Measurements from ENCODE around the gene CHD1. TPM values are rescaled to one million over a fixed set of nuclear protein-coding genes. Genes with fewer than 3 reads are reported as not detected.

The CHD1 gene
- total and polyA plus RNA-seq, 2 of the 4 experiments (the other 2 are of a cell fraction), result 12.3 to 33.7 TPM

- no peak overlapping the region for H2AFZ ChIP-seq (replicated peaks; ENCODE audit: low read length, poor library complexity)
- no peak for ATAC-seq (ENCODE audit: low read depth)
- H3K18ac ChIP-seq (ENCODE audit: low read depth, low read length), result no peak overlapping the region
- dilution Hi-C loops (cut with HindIII; ENCODE audit: low sequenced_read_pairs, unreplicated experiment) (no loop called here), in situ Hi-C loops (cut with MboI; ENCODE audit: low sequenced_read_pairs) (no loop called here), intact Hi-C loops (cut with micrococcal nuclease) (no loop called here)
- H3K23ac ChIP-seq (ENCODE audit: low read depth, low read length), result no peak overlapping the region
- H3K4me3 ChIP-seq (ENCODE audit: insufficient read depth, low read depth, low read length), result no peak overlapping the region
- no peak overlapping the region for H2AK9ac ChIP-seq (replicated peaks; ENCODE audit: low read depth, low read length, poor library complexity)
- H2AK5ac ChIP-seq (ENCODE audit: low read depth, low read length), result no peak overlapping the region
- BruUV-seq (replicated peaks), result no TSS peak
- 83% methylated on average over 1 of the region's 4 CpGs; no CpG with 5 or more reads in 1 of the 2 experiments for WGBS, 2 experiments (ENCODE audit: extremely low coverage in 2 of 2, insufficient read length in 1 of 2)
- H3K14ac ChIP-seq (replicated peaks; ENCODE audit: low read depth, low read length), result no peak overlapping the region
- CTCF ChIA-PET, result no interaction called here
- DNase-seq, result no peak
- H3K4ac ChIP-seq (ENCODE audit: low read depth, low read length), result no peak overlapping the region
- no peak overlapping the region for H2BK5ac ChIP-seq (ENCODE audit: low read depth, low read length, poor library complexity, severe bottlenecking)
- H4K8ac ChIP-seq (ENCODE audit: low read depth in 2 of 2, low read length in 2 of 2), result no peak overlapping the region
- no peaks in the 10 kb centered on the region for H3K27me3 ChIP-seq (ENCODE audit: control insufficient read depth, insufficient read depth, low read length)
- no peaks in the 10 kb centered on the region for H3K4me1 ChIP-seq (ENCODE audit: control insufficient read depth, insufficient read depth, low read length)
- no peaks in the 10 kb centered on the region for H3K79me1 ChIP-seq (ENCODE audit: low read depth in 1 of 2, low read length in 2 of 2)
- H3K9me3 ChIP-seq (ENCODE audit: control insufficient read depth, insufficient read depth, low read length), result no peaks in the 10 kb centered on the region
- H4K5ac ChIP-seq (ENCODE audit: low read depth, low read length), result no peak overlapping the region
- POLR2A ChIA-PET (ENCODE audit: unreplicated experiment), result no interaction called here
- no peaks in the 10 kb centered on the region for H3K9me1 ChIP-seq (ENCODE audit: insufficient read depth, low read length)
- no peak overlapping the region for H3K9ac ChIP-seq (ENCODE audit: low read depth, low read length)
- no peaks in the 10 kb centered on the region for H3K36me3 ChIP-seq (ENCODE audit: control insufficient read depth, insufficient read depth, low read length)
- TF ChIP-seq MAZ (IDR thresholded peaks at IDR 0.05; ENCODE audit: borderline replicate concordance, low read depth, low read length) (no peak), ELK1 (IDR thresholded peaks at IDR 0.05; ENCODE audit: borderline replicate concordance, low read depth, low read length) (no peak), RFX5 (IDR thresholded peaks at IDR 0.05; ENCODE audit: low read depth, low read length) (no peak), MXI1 (IDR thresholded peaks at IDR 0.05; ENCODE audit: borderline replicate concordance, low read depth, low read length) (no peak), POLR2A (IDR thresholded peaks at IDR 0.05; ENCODE audit: low read depth, low read length) (no peak), RCOR1 (IDR thresholded peaks at IDR 0.05; ENCODE audit: insufficient replicate concordance, low read length) (no peak), NFE2L2 (IDR thresholded peaks at IDR 0.05; ENCODE audit: low read depth, low read length) (no peak), CEBPB (IDR thresholded peaks at IDR 0.05; ENCODE audit: low read depth, low read length) (no peak), CTCF (conservative IDR thresholded peaks at IDR 0.05; ENCODE audit: low read depth, low read length) (no peak), BHLHE40 (IDR thresholded peaks at IDR 0.05; ENCODE audit: low read depth, low read length) (no peak), FOS (IDR thresholded peaks at IDR 0.05; ENCODE audit: low read depth, low read length) (no peak), SMC3 (IDR thresholded peaks at IDR 0.05; ENCODE audit: low read depth, low read length) (no peak), RAD21 (IDR thresholded peaks at IDR 0.05; ENCODE audit: low read length) (no peak), CHD1 (IDR thresholded peaks at IDR 0.05; ENCODE audit: low read depth, low read length) (no peak), USF2 (IDR thresholded peaks at IDR 0.05; ENCODE audit: low read depth, low read length) (no peak), MAFK (IDR thresholded peaks at IDR 0.05; ENCODE audit: low read depth, low read length) (no peak)
- no peaks in the 10 kb centered on the region for H4K20me1 ChIP-seq (ENCODE audit: insufficient read depth, low read length)
- no peak overlapping the region for H2BK15ac ChIP-seq (ENCODE audit: low read depth, low read length)
- H4K91ac ChIP-seq (ENCODE audit: insufficient read depth, low read depth, low read length), result no peak overlapping the region
- H3K56ac ChIP-seq (ENCODE audit: extremely low read depth, insufficient read depth, low read length), result no peak overlapping the region
- H2BK20ac ChIP-seq (ENCODE audit: low read depth, low read length), result no peak overlapping the region
- H3K4me2 ChIP-seq (ENCODE audit: low read depth, low read length), result no peak overlapping the region
- no peak overlapping the region for H2BK120ac ChIP-seq (ENCODE audit: low read depth, low read length)
- no peak overlapping the region for H3K27ac ChIP-seq (ENCODE audit: insufficient read depth, low read length)
Measured at GRCh38 chr5:98969400-98969799, 40.6 kb upstream of the CHD1 start.

Data from IMR-90 (cell line).